Fibroblast of pulmonary artery (primary cell): ENCODE measurements around the gene RAB39B.
"Not testable (repeated sequence)": the region's sequence is repeated elsewhere in the genome, so short reads cannot be mapped to it uniquely, and the experiment has no call there.

Experiments
- DNase-seq: peaks from one replicate; pipeline ENCODE4 v3.0.0-alpha.2; 2010; ENCODE audit warnings: low read depth
- H3K4me3 ChIP-seq: replicated peaks from 2 replicates; pipeline ENCODE4 v1.5.1; 2011; ENCODE audit warnings: low read depth, mild to moderate bottlenecking, control low read depth, low read length, moderate library complexity
- CTCF ChIP-seq: IDR thresholded peaks from 2 replicates; pipeline ENCODE4 v1.5.1; 2011; ENCODE audit warnings: mild to moderate bottlenecking, control low read depth, low read length, inconsistent platforms; ENCODE audit errors: missing control alignments

RAB39B gene

GRCh38 chrX:155235891-155236290, 28.4 kb downstream of the RAB39B start:
- no peak for TF ChIP-seq CTCF
- no peak overlapping the region for H3K4me3 ChIP-seq
- DNase-seq: no peak

- no peak overlapping the region for H3K4me3 ChIP-seq
- no peak for TF ChIP-seq CTCF
- no peak for DNase-seq
These were observed 33.1 kb downstream of the RAB39B start for GRCh38 chrX:155231163-155231562.

GRCh38 chrX:155225774-155226173, 38.5 kb downstream of the RAB39B start:
- no peak overlapping the region for H3K4me3 ChIP-seq
- DNase-seq: no peak
- no peak for TF ChIP-seq CTCF

GRCh38 chrX:155223746-155224145, 40.5 kb downstream of the RAB39B start:
- H3K4me3 ChIP-seq, DNase-seq: not testable (repeated sequence)

- DNase-seq: no peak
- no peak overlapping the region for H3K4me3 ChIP-seq
- no peak for TF ChIP-seq CTCF
These were observed 42.9 kb downstream of the RAB39B start for GRCh38 chrX:155221351-155221750.

GRCh38 chrX:155218777-155219176, 45.5 kb downstream of the RAB39B start:
- DNase-seq: no peak
- no peak for TF ChIP-seq CTCF
- no peak overlapping the region for H3K4me3 ChIP-seq

- no peak for DNase-seq
These were observed 47.3 kb downstream of the RAB39B start for GRCh38 chrX:155216940-155217440.

More at GRCh38 chrX:155216940-155217440, 47.3 kb downstream of the RAB39B start:
- TF ChIP-seq CTCF: no peak
- H3K4me3 ChIP-seq: peak overlapping the region; percentile 80
